Uterus (tissue), 2 donors: Measurements from ENCODE around the gene ZCCHC3.

Experiments used
- CTCF ChIP-seq, 4 experiments: fragments of 200-600 bp in 2 of 4; fragments of 450-650 bp in 2 of 4; sonication (generic) in 2 of 4; IDR thresholded peaks; one replicate each; pipeline ENCODE4 v1.5.1; 2016 to 2019; ENCODE audit warnings: antibody characterized with exemption in 4 of 4, mild to moderate bottlenecking in 2 of 4, moderate library complexity in 1 of 4
- POLR2A ChIP-seq, 2 donors: fragments of 450-650 bp; IDR thresholded peaks; one replicate each; pipeline ENCODE4 v1.6.1; 2016; ENCODE audit warnings: antibody characterized with exemption in 2 of 2, mild to moderate bottlenecking in 1 of 2, moderate library complexity in 1 of 2

GRCh38 chr20:328027-328974 lies 30.9 kb downstream of the ZCCHC3 start:
- no peak for TF ChIP-seq POLR2A (IDR thresholded peaks at IDR 0.05)
- no peak for TF ChIP-seq CTCF (IDR thresholded peaks at IDR 0.05)
